Lower lobe of right lung (tissue), 2 donors: ENCODE data around the gene CRADD. TPM values are rescaled to one million over a fixed set of nuclear protein-coding genes. Genes with fewer than 3 reads are reported as not detected.

Source experiments
- ATAC-seq, 2 donors: fragments of 200-7000 bp; cut with Tn5 transposase; one replicate each; pipeline ENCODE4 v1.9.1; 2020 to 2022; ENCODE audit warnings: mild to moderate bottlenecking in 2 of 2, moderate library complexity in 2 of 2
- DNase-seq: peaks from one replicate; pipeline ENCODE4 v3.0.0-alpha.2; 2020
- H3K27ac ChIP-seq: fragments of 200-600 bp; one replicate; pipeline ENCODE4 v1.8.0; 2022
- H3K27me3 ChIP-seq: fragments of 200-600 bp; one replicate; pipeline ENCODE4 v1.8.0; 2022; ENCODE audit warnings: low read depth
- H3K36me3 ChIP-seq: fragments of 200-600 bp; one replicate; pipeline ENCODE4 v1.8.0; 2022; ENCODE audit warnings: mild to moderate bottlenecking
- H3K4me1 ChIP-seq: fragments of 200-600 bp; one replicate; pipeline ENCODE4 v1.8.0; 2022
- H3K4me3 ChIP-seq: fragments of 200-600 bp; one replicate; pipeline ENCODE4 v1.8.0; 2022; ENCODE audit warnings: mild to moderate bottlenecking
- H3K9me3 ChIP-seq: fragments of 200-600 bp; one replicate; pipeline ENCODE4 v1.8.0; 2022
- intact Hi-C: fragments of 100-400 bp; cut with DNase I; formaldehyde crosslinking; loops from one replicate; pipeline ENCODE4 v1.11.0; 2022
- total RNA-seq: library from RNA; stranded (reverse); fragmentation: NEBNext Ultra II Directional; extraction: Animal tissue kit (Norgen Biotek cat#: 25700); gene quantifications from one replicate; pipeline ENCODE4 v1.2.1, GENCODE V29; 2021
- TF ChIP-seq, protein P1 (sequence below): fragments of 200-600 bp; IDR thresholded peaks from one replicate; pipeline ENCODE4 v1.8.0; 2022; ENCODE audit warnings: antibody characterized with exemption, mild to moderate bottlenecking
- donor health status: DM: no; HTN: yes; CAD: no; lungs with severe emphysema.

Gene CRADD
- total RNA-seq, 1 donor from 2014 or later: 16.5 TPM

DNA sequence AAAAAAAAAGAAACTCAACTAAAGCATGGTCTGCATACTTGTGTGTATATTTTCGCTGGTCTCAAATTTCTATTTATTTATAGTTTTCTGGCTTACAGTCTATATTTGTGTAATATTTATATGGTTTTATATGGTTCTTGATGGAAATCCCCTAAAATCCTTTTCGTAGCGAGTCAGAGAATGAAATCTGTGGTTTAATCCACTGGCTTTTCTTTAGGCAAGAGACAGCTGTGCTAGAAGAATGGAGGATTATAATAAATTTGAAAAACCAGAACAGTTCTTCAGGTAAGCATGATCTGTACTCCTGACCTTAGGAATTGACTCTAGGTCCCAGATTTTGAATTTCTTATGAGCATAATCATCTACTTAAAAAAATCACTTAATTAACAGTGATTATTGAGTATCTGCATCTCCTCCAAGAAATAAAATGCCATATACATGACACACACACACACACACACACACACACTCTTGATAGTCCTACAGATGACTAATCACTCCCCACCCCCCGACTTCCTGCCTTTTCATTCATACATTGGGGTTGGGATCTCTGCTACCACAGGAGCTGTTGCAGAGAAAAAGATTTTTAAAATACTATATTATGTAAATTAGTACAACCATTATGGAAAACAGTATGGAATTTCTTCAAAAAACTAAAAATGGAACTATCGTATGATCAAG is 113.4 kb downstream of the CRADD start:
- TF ChIP-seq, protein P1, sequence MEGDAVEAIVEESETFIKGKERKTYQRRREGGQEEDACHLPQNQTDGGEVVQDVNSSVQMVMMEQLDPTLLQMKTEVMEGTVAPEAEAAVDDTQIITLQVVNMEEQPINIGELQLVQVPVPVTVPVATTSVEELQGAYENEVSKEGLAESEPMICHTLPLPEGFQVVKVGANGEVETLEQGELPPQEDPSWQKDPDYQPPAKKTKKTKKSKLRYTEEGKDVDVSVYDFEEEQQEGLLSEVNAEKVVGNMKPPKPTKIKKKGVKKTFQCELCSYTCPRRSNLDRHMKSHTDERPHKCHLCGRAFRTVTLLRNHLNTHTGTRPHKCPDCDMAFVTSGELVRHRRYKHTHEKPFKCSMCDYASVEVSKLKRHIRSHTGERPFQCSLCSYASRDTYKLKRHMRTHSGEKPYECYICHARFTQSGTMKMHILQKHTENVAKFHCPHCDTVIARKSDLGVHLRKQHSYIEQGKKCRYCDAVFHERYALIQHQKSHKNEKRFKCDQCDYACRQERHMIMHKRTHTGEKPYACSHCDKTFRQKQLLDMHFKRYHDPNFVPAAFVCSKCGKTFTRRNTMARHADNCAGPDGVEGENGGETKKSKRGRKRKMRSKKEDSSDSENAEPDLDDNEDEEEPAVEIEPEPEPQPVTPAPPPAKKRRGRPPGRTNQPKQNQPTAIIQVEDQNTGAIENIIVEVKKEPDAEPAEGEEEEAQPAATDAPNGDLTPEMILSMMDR: no peak

GRCh38 chr12:93793007-93793406 is 115.8 kb downstream of the CRADD start:
- no peak overlapping the region for H3K27ac ChIP-seq
- H3K9me3 ChIP-seq: no peaks in the 10 kb centered on the region
- DNase-seq (no peak), ATAC-seq (no peak)
- no peaks in the 10 kb centered on the region for H3K4me1 ChIP-seq
- H3K36me3 ChIP-seq: no peaks in the 10 kb centered on the region
- H3K4me3 ChIP-seq: no peak overlapping the region
- no peaks in the 10 kb centered on the region for H3K27me3 ChIP-seq
- TF ChIP-seq, protein P1: no peak
- intact Hi-C loops: no loop called here

More for the DNA sequence above, 113.4 kb downstream of the CRADD start:
- DNase-seq (no peak), ATAC-seq (no peak)
- H3K4me1 ChIP-seq: peaks cover 4% of the 10 kb centered on the region
- no peaks in the 10 kb centered on the region for H3K9me3 ChIP-seq
- H3K27ac ChIP-seq: no peak overlapping the region
- intact Hi-C loops: no loop called here
- no peak overlapping the region for H3K4me3 ChIP-seq
- H3K27me3 ChIP-seq: no peaks in the 10 kb centered on the region
- no peaks in the 10 kb centered on the region for H3K36me3 ChIP-seq

DNA sequence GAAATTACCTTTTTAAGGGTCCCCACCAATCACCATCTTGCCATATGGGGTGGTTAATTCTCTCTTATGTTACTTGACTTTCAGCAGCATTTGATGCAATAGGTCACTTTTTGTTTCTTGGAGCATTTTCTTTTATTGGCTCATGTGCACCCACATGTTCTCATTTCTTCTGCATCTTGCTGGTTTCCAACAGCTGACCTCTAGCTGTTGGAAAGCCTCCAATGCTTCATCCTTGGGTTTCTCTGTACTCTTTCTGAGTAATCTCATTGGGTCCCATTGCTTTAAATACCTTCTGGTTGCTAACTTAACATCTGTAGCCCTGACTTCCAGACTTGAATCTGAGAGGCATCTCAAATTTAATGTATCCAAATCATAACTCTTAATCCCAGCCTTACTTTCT is 116.8 kb downstream of the CRADD start:
- Histone ChIP-seq H3K27me3 (no peaks in the 10 kb centered on the region), H3K9me3 (no peaks in the 10 kb centered on the region), H3K27ac (no peak overlapping the region), H3K36me3 (no peaks in the 10 kb centered on the region), H3K4me3 (no peak overlapping the region), H3K4me1 (no peaks in the 10 kb centered on the region)
- intact Hi-C loops: no loop called here
- no peak for ATAC-seq
- no peak for DNase-seq
- TF ChIP-seq, protein P1: no peak

- intact Hi-C loops: no loop called here
- no peaks in the 10 kb centered on the region for H3K27me3 ChIP-seq
- no peak overlapping the region for H3K27ac ChIP-seq
- no peaks in the 10 kb centered on the region for H3K9me3 ChIP-seq
- no peak overlapping the region for H3K4me3 ChIP-seq
- no peak for DNase-seq
- no peaks in the 10 kb centered on the region for H3K36me3 ChIP-seq
- H3K4me1 ChIP-seq: no peaks in the 10 kb centered on the region
- no peak for ATAC-seq
- TF ChIP-seq, protein P1: no peak
These were observed 117.6 kb downstream of the CRADD start for GRCh38 chr12:93794738-93795137.

DNA sequence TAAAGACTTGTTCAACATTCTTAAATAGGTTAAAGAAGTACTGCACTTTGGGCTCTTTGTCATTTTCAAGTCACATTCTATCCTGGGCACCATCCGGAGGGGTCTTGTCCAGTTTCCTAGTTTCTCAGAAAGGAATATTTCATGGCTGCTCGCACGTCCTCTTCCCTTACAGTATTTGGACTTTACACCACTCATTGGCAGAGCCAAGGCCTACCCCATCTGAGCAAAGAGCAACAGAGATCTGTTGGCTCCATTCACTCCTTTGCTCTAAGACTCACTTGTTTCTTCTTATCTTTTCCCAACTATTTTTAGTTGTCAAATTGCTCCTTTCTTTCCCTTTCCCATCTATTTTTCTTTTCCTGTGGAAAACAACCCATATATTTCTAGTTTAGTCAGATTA is 118.2 kb downstream of the CRADD start:
- Histone ChIP-seq H3K36me3 (no peaks in the 10 kb centered on the region), H3K27me3 (no peaks in the 10 kb centered on the region), H3K4me1 (no peaks in the 10 kb centered on the region), H3K9me3 (no peaks in the 10 kb centered on the region), H3K27ac (no peak overlapping the region), H3K4me3 (no peak overlapping the region)
- ATAC-seq (no peak), DNase-seq (no peak)
- intact Hi-C loops: no loop called here
- TF ChIP-seq, protein P1: no peak
